Activated CD4-positive, alpha-beta T cell treated with anti-CD3 and anti-CD28 coated beads for 4 hours (primary cell): Measurements from ENCODE around the gene MAPKAPK2.
"Not testable (repeated sequence)": the region's sequence is repeated elsewhere in the genome, so short reads cannot be mapped to it uniquely, and the experiment has no call there.

Experiments used
- DNase-seq, 2 donors: peaks; one replicate each; pipeline ENCODE4 v3.0.0-alpha.2; 2020

MAPKAPK2 gene

DNA sequence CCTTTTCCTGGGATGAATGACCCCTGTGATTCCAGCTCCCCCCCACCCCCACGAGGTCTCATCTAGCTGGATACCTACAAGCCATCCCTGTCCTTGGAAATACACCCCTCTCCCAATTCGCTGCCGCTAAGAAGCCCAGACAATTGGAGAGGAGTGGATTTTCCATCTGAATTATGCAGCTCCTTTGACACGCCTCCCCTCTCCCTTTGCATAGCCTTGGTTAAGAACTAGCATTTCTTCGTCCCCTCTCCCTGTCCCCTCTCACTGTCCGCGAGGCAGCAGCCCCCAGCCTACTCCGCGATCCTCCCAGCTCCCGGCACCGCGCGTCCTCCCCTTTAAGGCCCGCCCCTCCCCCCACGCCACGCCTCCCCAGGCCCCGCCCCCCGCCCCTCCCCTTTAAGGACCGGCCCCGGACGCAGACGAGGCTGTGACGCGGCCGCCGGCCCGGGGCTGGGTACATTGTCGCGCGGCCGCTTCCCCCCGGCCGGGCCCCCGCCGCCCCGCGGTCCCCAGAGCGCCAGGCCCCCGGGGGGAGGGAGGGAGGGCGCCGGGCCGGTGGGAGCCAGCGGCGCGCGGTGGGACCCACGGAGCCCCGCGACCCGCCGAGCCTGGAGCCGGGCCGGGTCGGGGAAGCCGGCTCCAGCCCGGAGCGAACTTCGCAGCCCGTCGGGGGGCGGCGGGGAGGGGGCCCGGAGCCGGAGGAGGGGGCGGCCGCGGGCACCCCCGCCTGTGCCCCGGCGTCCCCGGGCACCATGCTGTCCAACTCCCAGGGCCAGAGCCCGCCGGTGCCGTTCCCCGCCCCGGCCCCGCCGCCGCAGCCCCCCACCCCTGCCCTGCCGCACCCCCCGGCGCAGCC lies at the start of gene MAPKAPK2:
Gene MAPKAPK2, plus strand, starts transcription at position 428 of the 856 bp plus-strand sequence. Its CDS starts 325 bp downstream, at position 753.
- peak; percentile 73 to 85 for DNase-seq

GRCh38 chr1:206635080-206635977 lies 49.4 kb upstream of the MAPKAPK2 start, which contains the start of gene DYRK3:
Gene DYRK3 (plus strand): TSS chr1:206635536. CDS start chr1:206635704, 168 bp downstream.
- DNase-seq = peak; percentile 90 to 92

DNA sequence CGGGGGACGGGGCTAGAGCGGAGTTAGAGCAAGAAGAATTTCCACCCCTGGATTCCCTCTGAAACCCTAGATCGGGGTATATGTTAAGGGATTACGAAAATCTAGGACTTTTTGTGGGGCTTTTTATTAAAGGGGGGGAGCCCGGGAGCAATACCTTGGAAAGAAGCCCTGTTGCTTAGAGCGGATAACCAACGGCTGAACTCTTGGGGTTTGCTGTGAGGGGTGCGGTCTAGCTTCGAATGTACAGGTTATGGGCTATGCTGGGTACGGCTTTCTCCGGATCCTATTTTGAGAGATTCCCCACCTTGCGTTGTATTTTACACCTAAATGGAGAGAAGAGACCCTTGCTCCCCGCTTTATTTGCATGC lies 48.7 kb upstream of the MAPKAPK2 start:
- DNase-seq = no peak

DNA sequence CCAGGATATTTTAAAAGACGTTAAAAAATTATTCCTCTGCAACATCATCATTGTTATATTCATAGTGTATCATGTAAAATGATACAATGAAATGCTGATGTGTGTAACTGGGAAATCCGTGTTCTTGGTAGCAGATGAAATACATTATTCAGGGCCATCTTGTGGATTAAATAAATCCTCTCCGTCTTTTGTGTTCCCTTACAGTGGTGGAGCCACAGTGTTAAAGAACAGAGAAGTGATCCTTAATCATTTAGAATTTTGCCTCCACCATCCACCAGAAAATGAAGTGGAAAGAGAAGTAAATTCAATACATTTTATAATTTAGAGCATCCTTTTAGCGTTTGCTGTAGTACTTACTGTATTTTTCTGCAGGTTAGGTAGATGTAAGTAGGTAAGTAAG lies 48.0 kb upstream of the MAPKAPK2 start:
- DNase-seq = no peak

- DNase-seq = no peak
Observed at GRCh38 chr1:206637605-206638004, 47.1 kb upstream of the MAPKAPK2 start.

DNA sequence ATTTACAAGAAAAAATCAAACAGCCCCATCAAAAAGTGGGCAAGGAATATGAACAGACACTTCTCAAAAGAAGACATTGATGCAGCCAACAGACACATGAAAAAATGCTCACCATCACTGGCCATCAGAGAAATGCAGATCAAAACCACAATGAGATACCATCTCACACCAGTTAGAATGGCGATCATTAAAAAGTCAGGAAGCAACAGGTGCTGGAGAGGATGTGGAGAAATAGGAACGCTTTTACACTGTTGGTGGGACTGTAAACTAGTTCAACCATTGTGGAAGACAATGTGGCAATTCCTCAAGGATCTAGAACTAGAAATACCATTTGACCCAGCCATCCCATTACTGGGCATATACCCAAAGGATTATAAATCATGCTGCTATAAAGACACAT lies 42.6 kb upstream of the MAPKAPK2 start:
- not testable (repeated sequence) for DNase-seq

DNA sequence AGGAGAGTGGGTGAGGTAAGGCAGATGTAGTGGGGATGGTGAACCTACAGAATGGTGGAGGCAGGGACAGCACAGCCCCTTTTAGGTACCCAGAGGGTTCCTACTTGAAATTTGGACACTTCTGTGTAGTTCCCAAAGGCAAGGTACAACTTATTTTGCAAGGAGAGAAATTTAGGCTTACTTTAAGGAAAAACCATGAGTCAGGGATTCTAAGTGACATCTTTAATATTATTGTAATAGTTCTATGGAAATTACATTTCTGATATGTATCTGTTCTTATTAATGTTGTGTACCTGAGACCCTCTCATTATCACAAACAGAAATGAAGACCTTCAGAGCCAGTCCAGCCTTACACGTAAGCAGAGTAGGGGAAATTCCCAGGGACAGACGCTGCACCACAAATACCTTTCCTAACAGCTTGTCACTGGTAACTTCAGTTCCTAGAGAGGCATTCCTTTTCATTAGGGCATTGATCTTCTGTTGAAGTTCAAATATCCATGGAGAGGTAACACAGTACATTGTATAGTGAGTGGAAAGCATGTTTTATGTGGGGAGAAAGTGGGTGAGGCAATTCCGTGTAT lies 41.5 kb upstream of the MAPKAPK2 start:
- no peak for DNase-seq

DNA sequence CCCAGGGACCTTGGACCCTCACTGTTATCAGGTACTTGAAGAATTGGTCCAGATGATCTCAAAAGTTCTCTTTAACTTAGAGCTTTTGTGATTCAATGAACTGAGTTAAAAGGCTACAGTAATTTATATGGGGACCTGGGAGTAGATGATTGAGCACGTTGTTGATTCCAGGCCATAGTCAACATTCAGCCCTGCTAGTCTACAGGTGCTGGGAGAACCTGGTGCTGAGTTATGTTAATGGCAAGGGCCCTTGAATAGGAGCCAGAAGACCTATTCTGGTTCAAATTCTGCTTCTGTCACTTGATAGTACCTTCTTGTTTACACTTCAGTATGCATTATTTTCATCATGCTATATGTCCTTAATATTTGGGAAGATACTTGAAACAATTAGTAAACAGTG lies 38.2 kb upstream of the MAPKAPK2 start:
- no peak for DNase-seq

- DNase-seq = no peak
Observed at GRCh38 chr1:206647224-206647623, 37.5 kb upstream of the MAPKAPK2 start.

- no peak for DNase-seq
Observed at GRCh38 chr1:206649261-206649921, 35.3 kb upstream of the MAPKAPK2 start.

DNA sequence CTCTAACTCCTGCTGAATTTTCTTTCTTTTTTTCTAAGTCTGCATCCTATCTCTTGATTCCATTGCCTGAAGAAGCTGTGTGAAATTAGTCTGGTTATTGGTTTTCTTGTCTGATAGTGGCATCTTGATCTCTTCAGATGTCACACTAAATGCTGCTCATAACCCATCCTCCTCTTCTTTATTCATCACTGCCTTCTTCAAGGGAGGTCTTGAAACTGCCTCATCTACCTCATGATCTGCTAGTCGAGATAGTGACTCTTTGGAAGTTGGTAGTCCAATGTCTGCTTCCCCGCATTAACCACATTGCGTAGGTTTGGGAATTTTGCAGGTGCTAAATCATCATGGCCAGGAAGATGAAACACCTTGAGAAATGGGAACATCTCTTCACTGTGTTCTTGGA lies 33.7 kb upstream of the MAPKAPK2 start:
- no peak for DNase-seq

GRCh38 chr1:206651958-206652890 lies 32.5 kb upstream of the MAPKAPK2 start:
- no peak for DNase-seq

- no peak for DNase-seq
Observed at GRCh38 chr1:206653715-206654459, 30.8 kb upstream of the MAPKAPK2 start.

DNA sequence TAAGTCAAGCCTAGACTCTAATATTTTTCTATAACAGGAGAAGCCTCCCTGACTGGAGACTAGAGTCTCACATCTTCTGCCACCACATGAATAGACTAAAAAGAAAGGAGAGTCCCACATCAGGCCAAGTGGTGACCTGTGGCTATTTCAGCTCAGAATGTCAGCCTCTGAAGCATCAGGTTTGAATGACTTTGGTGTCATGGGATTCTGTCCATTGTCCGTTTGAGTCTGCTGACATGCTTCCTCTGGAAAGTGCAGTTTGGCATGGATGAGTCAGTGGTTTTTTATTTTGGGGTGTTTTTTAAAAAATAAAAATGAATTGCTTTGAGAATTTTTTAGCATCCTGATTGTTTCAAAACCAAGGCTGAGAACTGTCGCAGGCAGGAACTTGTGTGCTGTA lies 29.9 kb upstream of the MAPKAPK2 start:
- no peak for DNase-seq

DNA sequence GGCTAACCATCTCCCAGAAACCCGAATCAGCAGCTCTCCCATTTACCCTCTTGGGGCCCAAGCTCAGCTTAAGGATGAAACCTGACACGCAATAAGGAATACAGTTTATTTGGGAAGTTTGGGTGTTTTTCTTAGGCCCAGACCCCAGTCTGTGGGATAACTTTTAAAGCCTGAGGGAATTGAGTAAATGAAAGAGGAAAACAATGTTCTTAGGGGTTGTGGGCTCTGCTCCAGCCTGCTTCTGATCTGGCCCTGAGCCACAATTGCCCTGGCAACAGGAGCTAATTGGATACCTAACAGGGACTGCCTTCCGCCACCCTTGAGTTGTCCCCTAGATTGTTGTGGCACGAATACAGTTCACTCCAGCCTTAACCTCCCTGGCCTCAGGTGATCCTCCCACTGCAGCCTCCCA lies 29.2 kb upstream of the MAPKAPK2 start:
- no peak for DNase-seq

GRCh38 chr1:206656936-206657335 lies 27.8 kb upstream of the MAPKAPK2 start:
- no peak for DNase-seq

DNA sequence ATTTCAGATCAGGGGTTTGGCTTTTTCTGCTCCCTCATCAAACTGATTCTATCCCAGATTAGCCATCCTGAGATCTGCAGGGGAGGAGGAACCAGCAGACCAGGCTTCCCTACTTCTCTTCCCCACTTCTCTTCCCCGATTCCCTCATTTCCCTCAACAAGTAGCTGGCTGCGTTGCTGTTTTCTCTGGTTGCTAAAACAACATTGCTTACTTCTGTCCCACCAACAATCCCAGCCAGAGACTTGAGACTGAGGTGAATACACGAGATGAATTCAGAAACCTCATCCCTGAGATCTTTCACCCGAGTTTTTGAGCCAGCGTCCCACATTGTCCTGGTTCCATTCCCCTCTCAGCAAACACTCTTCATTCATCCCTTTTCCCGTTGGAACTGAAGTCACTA lies 27.0 kb upstream of the MAPKAPK2 start:
- no peak for DNase-seq

DNA sequence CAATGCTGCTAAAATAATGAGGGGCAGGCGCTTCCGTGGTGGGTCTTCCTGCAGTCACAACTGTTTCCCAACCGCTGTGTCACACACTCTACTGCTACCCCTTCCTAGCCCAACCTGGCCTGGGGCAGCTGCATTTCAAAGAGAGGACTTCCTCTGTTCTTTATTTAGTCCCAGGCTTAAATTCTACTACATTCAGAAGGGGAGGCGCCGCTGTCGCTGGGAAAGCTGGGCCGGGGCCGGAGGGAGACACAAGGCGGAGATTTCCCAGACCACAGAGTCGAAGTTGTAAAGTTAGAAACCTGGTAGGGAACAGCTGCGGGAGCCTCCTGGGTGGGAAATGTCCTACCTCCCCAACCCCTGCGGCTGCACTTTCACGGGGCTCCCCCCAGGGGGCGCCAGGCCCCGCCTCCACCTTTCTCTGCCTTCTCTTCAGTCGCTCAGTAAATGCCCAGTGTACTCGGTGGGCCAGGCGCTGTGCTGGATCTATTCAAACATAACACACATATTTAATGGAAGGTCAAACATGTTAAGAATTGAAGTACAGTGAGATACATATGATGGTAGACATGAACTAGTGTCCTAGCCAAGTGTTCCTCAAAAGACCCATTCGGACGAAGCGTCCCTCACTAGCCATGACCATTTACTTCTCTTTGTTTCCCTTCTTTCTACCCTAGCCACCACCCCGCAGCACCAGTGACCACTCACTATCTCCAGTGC lies 26.3 kb upstream of the MAPKAPK2 start:
- DNase-seq = peak; percentile 29 to 40

DNA sequence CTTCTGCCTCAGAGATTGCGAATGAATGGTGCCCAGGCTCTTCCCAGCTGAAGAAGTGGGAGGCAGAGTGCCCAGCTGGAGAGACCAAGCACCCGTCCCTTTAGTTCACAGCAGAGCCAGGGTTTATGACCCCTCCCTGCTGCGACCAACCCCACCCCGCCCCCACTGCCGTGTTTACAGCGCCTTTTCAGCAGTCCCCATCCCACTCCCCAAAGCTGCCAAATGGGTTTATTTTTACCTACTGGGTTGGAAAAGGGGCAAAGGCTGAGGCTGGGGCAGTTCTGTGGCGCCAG lies 25.8 kb upstream of the MAPKAPK2 start:
- no peak for DNase-seq

DNA sequence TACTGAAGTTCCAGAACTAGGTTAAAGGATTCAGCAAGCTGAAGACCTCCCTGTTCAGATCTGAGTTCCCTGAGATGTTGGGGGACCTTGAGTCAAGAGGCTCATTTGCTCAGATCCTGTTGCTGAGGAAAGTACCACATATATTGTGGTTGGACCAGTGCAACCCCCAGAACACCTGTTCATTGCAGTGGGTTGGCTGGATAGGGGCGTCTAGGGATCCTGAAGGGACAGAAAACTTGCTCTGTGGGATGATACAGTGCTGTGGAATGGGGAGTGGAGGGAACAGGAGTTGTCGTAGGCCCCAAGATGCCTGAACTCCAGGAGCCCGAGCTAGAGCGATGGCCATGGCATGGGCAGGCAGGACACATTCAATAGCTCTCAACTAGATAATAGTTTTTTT lies 24.6 kb upstream of the MAPKAPK2 start:
- no peak for DNase-seq
